HepG2 (cell line): ENCODE data around the gene ISY1. TPM values are rescaled to one million over a fixed set of nuclear protein-coding genes. Genes with fewer than 3 reads are reported as not detected.

Experiments
- ELF3 ChIP-seq: IDR thresholded peaks from 2 replicates; pipeline ENCODE4 v1.6.1; 2016; ENCODE audit warnings: missing genetic modification reagents, missing compliant biosample characterization
- EP300 ChIP-seq, 3 experiments: sonication (generic) in 1 of 3; formaldehyde crosslinking in 1 of 3; IDR thresholded peaks; 2 replicates each; pipeline versions ENCODE4 v1.5.1 to v1.6.1; 2011 to 2020; ENCODE audit warnings: low read depth in 2 of 3, low read length in 2 of 3, borderline replicate concordance in 1 of 3, improper control_type of control experiment in 1 of 3, mild to moderate bottlenecking in 1 of 3, missing genetic modification reagents in 1 of 3, moderate library complexity in 1 of 3
- ETV5 ChIP-seq: IDR thresholded peaks from 2 replicates; pipeline ENCODE4 v1.6.1; 2018; ENCODE audit warnings: missing biosample characterization, missing genetic modification reagents, inconsistent platforms, borderline replicate concordance
- HDAC2 ChIP-seq: sonication (generic); formaldehyde crosslinking; IDR thresholded peaks from 2 replicates; pipeline ENCODE4 v1.4.0; 2020; ENCODE audit warnings: missing genetic modification reagents
- HNRNPUL1 ChIP-seq: fragments of 200-400 bp; formaldehyde crosslinking; IDR thresholded peaks from 2 replicates; pipeline ENCODE4 v1.6.1; 2017; ENCODE audit warnings: low read depth, mild to moderate bottlenecking, low read length, moderate library complexity
- KLF13 ChIP-seq: sonication (generic); formaldehyde crosslinking; IDR thresholded peaks from 2 replicates; pipeline ENCODE4 v1.4.0; 2020; ENCODE audit warnings: mild to moderate bottlenecking, missing genetic modification reagents
- MTA1 ChIP-seq: sonication (generic); formaldehyde crosslinking; IDR thresholded peaks from 2 replicates; pipeline ENCODE4 v1.4.0; 2020; ENCODE audit warnings: missing genetic modification reagents, mild to moderate bottlenecking, borderline replicate concordance
- MYC ChIP-seq: sonication (generic); formaldehyde crosslinking; IDR thresholded peaks from 2 replicates; pipeline ENCODE4 v1.9.0; 2021; ENCODE audit warnings: missing genetic modification reagents, borderline replicate concordance
- NFYC ChIP-seq: IDR thresholded peaks from 2 replicates; pipeline ENCODE4 v1.6.1; 2016; ENCODE audit warnings: missing genetic modification reagents, missing compliant biosample characterization
- NONO ChIP-seq, 2 experiments: fragments of 450-650 bp in 1 of 2; sonication (generic) in 1 of 2; formaldehyde crosslinking in 1 of 2; IDR thresholded peaks in 1 of 2; conservative IDR thresholded peaks in 1 of 2; 2 replicates each; pipeline versions ENCODE4 v1.6.1 to v1.8.0; 2017 to 2022; ENCODE audit warnings: mild to moderate bottlenecking in 1 of 2, missing genetic modification reagents in 1 of 2, moderate library complexity in 1 of 2
- SP4 ChIP-seq: sonication (generic); formaldehyde crosslinking; IDR thresholded peaks from 2 replicates; pipeline ENCODE4 v1.8.1; 2023; ENCODE audit warnings: mild to moderate bottlenecking, missing genetic modification reagents
- STAG1 ChIP-seq: sonication (generic); formaldehyde crosslinking; IDR thresholded peaks from 2 replicates; pipeline ENCODE4 v1.4.0; 2020; ENCODE audit warnings: missing genetic modification reagents
- TBP ChIP-seq: sonication (generic); formaldehyde crosslinking; IDR thresholded peaks from 2 replicates; pipeline ENCODE4 v1.5.0; 2020; ENCODE audit warnings: missing genetic modification reagents
- ZNF256 ChIP-seq: sonication (generic); formaldehyde crosslinking; conservative IDR thresholded peaks from 2 replicates; pipeline ENCODE4 v1.4.0; 2020; ENCODE audit warnings: missing genetic modification reagents
- ZNF543 ChIP-seq: sonication (generic); formaldehyde crosslinking; IDR thresholded peaks from 2 replicates; pipeline ENCODE4 v1.4.0; 2020; ENCODE audit warnings: mild to moderate bottlenecking, missing genetic modification reagents
- ZNF674 ChIP-seq: sonication (generic); formaldehyde crosslinking; IDR thresholded peaks from 2 replicates; pipeline ENCODE4 v1.5.0; 2020; ENCODE audit warnings: low read depth, mild to moderate bottlenecking, missing genetic modification reagents
- ZNF841 ChIP-seq: sonication (generic); formaldehyde crosslinking; IDR thresholded peaks from 2 replicates; pipeline ENCODE4 v1.8.1; 2023; ENCODE audit warnings: missing genetic modification reagents, borderline replicate concordance
- ZSCAN29 ChIP-seq: sonication (generic); formaldehyde crosslinking; conservative IDR thresholded peaks from 2 replicates; pipeline ENCODE4 v1.4.0; 2020; ENCODE audit warnings: mild to moderate bottlenecking, missing genetic modification reagents
- polyA plus RNA-seq, 8 experiments: library from polyadenylated mRNA; depleted of rRNA in 3 of 8; stranded (reverse) in 7 of 8; unstranded in 1 of 8; fragments of >200 nt; fragmentation: Illumina TruSeq in 4 of 8; extraction: Trizol in 4 of 8; gene quantifications; 2 replicates each; pipeline versions ENCODE4 v1.2.1 to v1.2.3, GENCODE V29; 2011 to 2016; ENCODE audit warnings: low read depth in 4 of 8, missing spikeins in 1 of 8, mixed read lengths in 1 of 8; ENCODE audit not compliant: insufficient read depth in 1 of 8
- total RNA-seq, 5 experiments: library from RNA; depleted of rRNA; stranded (reverse); fragments of >200 nt; fragmentation: Illumina TruSeq; extraction: Trizol; gene quantifications; 2 replicates each; pipeline ENCODE4 v1.2.3, GENCODE V29; 2016; ENCODE audit warnings: low read depth in 1 of 5
- TF ChIP-seq, protein P1 (sequence below): sonication (generic); formaldehyde crosslinking; IDR thresholded peaks from 2 replicates; pipeline ENCODE4 v1.5.1; 2020; ENCODE audit warnings: missing genetic modification reagents, mild to moderate bottlenecking, borderline replicate concordance
- TF ChIP-seq, protein P2 (sequence below): IDR thresholded peaks from 2 replicates; pipeline ENCODE4 v1.6.1; 2016; ENCODE audit warnings: mild to moderate bottlenecking
- TF ChIP-seq, protein P3 (sequence below): sonication (generic); formaldehyde crosslinking; IDR thresholded peaks from 2 replicates; pipeline ENCODE4 v1.8.0; 2022; ENCODE audit warnings: mild to moderate bottlenecking, missing genetic modification reagents, moderate library complexity
- TF ChIP-seq, protein P4 (sequence below): sonication (generic); formaldehyde crosslinking; IDR thresholded peaks from 2 replicates; pipeline ENCODE4 v1.4.0; 2020; ENCODE audit warnings: mild to moderate bottlenecking, missing genetic modification reagents

ISY1 gene
- total and polyA plus RNA-seq, 2 of the 13 experiments (the other 11 are each of a cell fraction or from before 2014, with no cell fraction given) = 21.0 to 39.1 TPM

DNA sequence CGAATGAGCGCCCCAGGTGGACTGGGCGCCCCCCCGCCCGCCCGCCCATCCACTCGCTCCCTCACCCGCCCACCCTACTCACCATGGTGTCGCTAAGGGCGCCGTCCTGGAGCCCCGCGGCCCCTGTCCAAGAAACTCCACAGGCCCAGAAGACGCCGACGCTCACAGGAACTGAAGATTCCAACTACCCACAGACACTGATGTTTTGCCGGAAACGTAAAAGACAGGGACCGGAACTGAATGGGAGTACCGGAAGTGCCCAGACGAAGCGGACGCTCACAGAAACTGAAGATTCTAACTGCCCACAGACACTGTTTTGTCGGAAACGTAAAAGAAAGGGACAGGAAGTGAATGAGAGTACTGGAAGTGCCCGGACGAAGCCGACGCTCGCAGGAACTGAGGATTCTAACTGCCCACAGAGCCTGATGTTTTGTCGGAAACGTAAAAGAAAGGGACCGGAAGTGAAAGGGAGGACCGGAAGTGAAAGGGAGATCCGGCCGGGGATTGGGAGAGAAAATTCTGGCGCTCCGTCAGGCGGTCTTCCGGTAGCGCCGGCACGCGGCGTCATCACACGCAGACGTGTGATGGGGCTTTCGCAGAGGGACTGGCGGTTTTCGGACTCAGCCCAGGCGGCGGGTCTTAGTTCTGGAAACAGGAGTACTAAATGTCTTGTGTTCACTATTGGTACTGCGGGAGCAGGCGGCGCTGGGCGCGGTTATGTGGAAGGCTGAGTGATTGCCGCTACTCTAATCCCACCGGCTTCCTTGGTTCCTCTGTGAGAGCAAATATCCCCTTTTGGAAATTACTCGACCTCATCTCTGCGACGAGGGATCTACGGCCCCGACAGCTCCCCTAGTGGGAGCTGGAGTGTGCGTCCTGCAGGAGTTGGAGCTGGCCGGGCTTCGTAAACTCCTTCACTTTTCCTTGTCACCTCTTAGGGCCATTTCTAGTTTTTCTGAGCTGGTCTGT is at the start of gene ISY1 (continued):
- TF ChIP-seq, protein P1, sequence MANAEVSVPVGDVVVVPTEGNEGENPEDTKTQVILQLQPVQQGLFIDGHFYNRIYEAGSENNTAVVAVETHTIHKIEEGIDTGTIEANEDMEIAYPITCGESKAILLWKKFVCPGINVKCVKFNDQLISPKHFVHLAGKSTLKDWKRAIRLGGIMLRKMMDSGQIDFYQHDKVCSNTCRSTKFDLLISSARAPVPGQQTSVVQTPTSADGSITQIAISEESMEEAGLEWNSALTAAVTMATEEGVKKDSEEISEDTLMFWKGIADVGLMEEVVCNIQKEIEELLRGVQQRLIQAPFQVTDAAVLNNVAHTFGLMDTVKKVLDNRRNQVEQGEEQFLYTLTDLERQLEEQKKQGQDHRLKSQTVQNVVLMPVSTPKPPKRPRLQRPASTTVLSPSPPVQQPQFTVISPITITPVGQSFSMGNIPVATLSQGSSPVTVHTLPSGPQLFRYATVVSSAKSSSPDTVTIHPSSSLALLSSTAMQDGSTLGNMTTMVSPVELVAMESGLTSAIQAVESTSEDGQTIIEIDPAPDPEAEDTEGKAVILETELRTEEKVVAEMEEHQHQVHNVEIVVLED (CRISPR knock-in tag) = peak; percentile 93
- TF ChIP-seq ZNF841 = 0 out of 2 replicates have a peak, but pooled peaks have one; percentile 47
- no peak for TF ChIP-seq TBP (CRISPR knock-in tag)
- peak; percentile 79 for TF ChIP-seq SP4 (CRISPR knock-in tag)
- TF ChIP-seq NONO (IDR thresholded peaks at IDR 0.05) = no peak
- TF ChIP-seq NONO (CRISPR knock-in tag; conservative IDR thresholded peaks at IDR 0.05) = peak; percentile 71; the same call in 1 of the 2 replicates
- TF ChIP-seq, protein P2, sequence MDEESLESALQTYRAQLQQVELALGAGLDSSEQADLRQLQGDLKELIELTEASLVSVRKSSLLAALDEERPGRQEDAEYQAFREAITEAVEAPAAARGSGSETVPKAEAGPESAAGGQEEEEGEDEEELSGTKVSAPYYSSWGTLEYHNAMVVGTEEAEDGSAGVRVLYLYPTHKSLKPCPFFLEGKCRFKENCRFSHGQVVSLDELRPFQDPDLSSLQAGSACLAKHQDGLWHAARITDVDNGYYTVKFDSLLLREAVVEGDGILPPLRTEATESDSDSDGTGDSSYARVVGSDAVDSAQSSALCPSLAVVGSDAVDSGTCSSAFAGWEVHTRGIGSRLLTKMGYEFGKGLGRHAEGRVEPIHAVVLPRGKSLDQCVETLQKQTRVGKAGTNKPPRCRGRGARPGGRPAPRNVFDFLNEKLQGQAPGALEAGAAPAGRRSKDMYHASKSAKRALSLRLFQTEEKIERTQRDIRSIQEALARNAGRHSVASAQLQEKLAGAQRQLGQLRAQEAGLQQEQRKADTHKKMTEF (CRISPR knock-in tag) = peak; percentile 88
- TF ChIP-seq ZSCAN29 (CRISPR knock-in tag) = peak; percentile 78
- TF ChIP-seq EP300 (IDR thresholded peaks at IDR 0.05; ENCODE audit: low read depth in 2 of 2, low read length in 2 of 2) = 0 out of 4 replicates have a peak, but pooled peaks of 1 of the 2 experiments have one; percentile 5
- TF ChIP-seq EP300 (CRISPR knock-in tag; IDR thresholded peaks at IDR 0.05; ENCODE audit: borderline replicate concordance) = no peak
- TF ChIP-seq NFYC (CRISPR knock-in tag) = peak; percentile 81
- TF ChIP-seq, protein P3, sequence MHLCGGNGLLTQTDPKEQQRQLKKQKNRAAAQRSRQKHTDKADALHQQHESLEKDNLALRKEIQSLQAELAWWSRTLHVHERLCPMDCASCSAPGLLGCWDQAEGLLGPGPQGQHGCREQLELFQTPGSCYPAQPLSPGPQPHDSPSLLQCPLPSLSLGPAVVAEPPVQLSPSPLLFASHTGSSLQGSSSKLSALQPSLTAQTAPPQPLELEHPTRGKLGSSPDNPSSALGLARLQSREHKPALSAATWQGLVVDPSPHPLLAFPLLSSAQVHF = no peak
- TF ChIP-seq MTA1 = peak; percentile 59; the same call in 1 of the 2 replicates
- no peak for TF ChIP-seq ZNF674 (CRISPR knock-in tag)
- TF ChIP-seq, protein P4, sequence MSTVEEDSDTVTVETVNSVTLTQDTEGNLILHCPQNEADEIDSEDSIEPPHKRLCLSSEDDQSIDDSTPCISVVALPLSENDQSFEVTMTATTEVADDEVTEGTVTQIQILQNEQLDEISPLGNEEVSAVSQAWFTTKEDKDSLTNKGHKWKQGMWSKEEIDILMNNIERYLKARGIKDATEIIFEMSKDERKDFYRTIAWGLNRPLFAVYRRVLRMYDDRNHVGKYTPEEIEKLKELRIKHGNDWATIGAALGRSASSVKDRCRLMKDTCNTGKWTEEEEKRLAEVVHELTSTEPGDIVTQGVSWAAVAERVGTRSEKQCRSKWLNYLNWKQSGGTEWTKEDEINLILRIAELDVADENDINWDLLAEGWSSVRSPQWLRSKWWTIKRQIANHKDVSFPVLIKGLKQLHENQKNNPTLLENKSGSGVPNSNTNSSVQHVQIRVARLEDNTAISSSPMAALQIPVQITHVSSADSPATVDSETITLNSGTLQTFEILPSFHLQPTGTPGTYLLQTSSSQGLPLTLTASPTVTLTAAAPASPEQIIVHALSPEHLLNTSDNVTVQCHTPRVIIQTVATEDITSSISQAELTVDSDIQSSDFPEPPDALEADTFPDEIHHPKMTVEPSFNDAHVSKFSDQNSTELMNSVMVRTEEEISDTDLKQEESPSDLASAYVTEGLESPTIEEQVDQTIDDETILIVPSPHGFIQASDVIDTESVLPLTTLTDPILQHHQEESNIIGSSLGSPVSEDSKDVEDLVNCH (CRISPR knock-in tag) = no peak
- TF ChIP-seq HNRNPUL1 = no peak
- peak; percentile 56; the same call in 1 of the 2 replicates for TF ChIP-seq ZNF543 (CRISPR knock-in tag)
- peak; percentile 53 for TF ChIP-seq STAG1 (CRISPR knock-in tag)
- no peak for TF ChIP-seq KLF13 (CRISPR knock-in tag)
- TF ChIP-seq ELF3 (CRISPR knock-in tag) = peak; percentile 59
- TF ChIP-seq MYC (CRISPR knock-in tag) = peak; percentile 83
- peak; percentile 82 for TF ChIP-seq HDAC2 (CRISPR knock-in tag)
- peak; percentile 71 for TF ChIP-seq ZNF256 (CRISPR knock-in tag)
- TF ChIP-seq ETV5 (CRISPR knock-in tag) = peak; percentile 82
